ENCODE measurements around the gene MKNK2. TPM values are rescaled to one million over a fixed set of nuclear protein-coding genes. Genes with fewer than 3 reads are reported as not detected.
A peak's percentile ranks its signal among the peaks of the same experiment; 100 is the strongest.

Gene MKNK2
- total and polyA plus RNA-seq, 2 donors (not counting 1 experiment from before 2014, with no cell fraction given) = 24.7 to 409 TPM

DNA sequence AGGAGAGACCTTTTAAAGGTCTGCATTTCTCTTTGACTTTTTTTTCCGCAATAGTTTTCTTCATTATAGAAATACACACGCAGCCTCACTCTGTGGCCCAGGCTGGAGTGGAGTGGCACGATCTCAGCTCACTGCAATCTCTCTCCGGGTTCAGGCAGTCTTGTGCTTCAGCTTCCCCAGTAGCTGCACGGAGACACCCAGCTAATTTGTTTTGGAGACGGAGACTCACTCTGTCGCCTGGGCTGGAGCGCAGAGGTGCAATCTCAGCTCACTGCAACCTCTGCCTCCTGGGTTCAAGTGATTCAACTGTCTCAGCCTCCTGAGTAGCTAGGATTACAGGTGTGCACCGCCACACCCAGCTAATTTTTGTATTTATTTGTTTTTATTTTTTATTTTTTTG lies 11.7 kb upstream of the MKNK2 start:
- Histone ChIP-seq H3K9me3 (ENCODE audit: control insufficient read depth, insufficient read depth, low read depth, low read length) (no peaks in the 10 kb centered on the region), H4K20me1 (ENCODE audit: control insufficient read depth, extremely low read depth, insufficient read depth, low read length) (no peaks in the 10 kb centered on the region), H3K4me2 (ENCODE audit: extremely low read depth, insufficient read depth, low read length) (no peak overlapping the region), H3K4me3 (replicated peaks in 1 of 4; ENCODE audit: control extremely low read depth in 1 of 4, insufficient read depth in 1 of 4, low read depth in 3 of 4, low read length in 4 of 4) (no peak overlapping the region), H2AFZ (ENCODE audit: low read length) (no peak overlapping the region), H3K4me1 (ENCODE audit: control insufficient read depth, extremely low read depth, insufficient read depth, low read length) (peaks cover 33% of the 10 kb centered on the region), H3K27ac (ENCODE audit: insufficient read depth, low read length) (no peak overlapping the region), H3K36me3 (ENCODE audit: control insufficient read depth, insufficient read depth, low read length) (no peaks in the 10 kb centered on the region), H3K9ac (ENCODE audit: insufficient read depth, low read length) (no peak overlapping the region), H3K27me3 (ENCODE audit: control insufficient read depth, insufficient read depth, low read length) (no peaks in the 10 kb centered on the region), H3K79me2 (ENCODE audit: control insufficient read depth, insufficient read depth, low read length) (no peaks in the 10 kb centered on the region)
- TF ChIP-seq CTCF (conservative IDR thresholded peaks at IDR 0.05 in 1 of 2, IDR thresholded peaks at IDR 0.05 in 1 of 2; ENCODE audit: low read depth in 1 of 2, low read length in 2 of 2) (no peak), EZH2 (IDR thresholded peaks at IDR 0.05; ENCODE audit: low read length, missing control alignments) (no peak)
- DNase-seq (ENCODE audit: low read depth in 2 of 2) = no peak

DNA sequence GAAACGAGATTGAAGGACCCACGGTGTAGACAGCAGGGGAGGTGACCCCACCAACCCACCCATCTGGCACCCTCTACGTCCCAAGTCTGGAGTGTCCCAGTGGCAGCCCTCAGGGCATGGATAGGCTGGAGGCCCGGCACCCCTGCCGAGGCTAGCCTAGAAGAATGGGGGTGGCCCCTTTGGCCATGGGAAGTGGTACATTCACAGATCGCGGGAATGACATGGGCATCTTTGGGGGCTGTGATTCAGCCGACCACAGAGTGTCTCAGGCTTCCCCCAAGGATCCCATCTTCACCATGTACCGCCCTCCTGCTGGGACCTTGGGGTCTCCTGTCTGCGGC lies 11.3 kb upstream of the MKNK2 start:
- no peak overlapping the region for H3K9ac ChIP-seq (ENCODE audit: insufficient read depth, low read length)
- H3K4me2 ChIP-seq (ENCODE audit: extremely low read depth, insufficient read depth, low read length) = peak overlapping the region; percentile 82
- peaks cover 33% of the 10 kb centered on the region for H3K4me1 ChIP-seq (ENCODE audit: control insufficient read depth, extremely low read depth, insufficient read depth, low read length)
- TF ChIP-seq CTCF (conservative IDR thresholded peaks at IDR 0.05 in 1 of 2, IDR thresholded peaks at IDR 0.05 in 1 of 2; ENCODE audit: low read depth in 1 of 2, low read length in 2 of 2) (no peak), EZH2 (IDR thresholded peaks at IDR 0.05; ENCODE audit: low read length, missing control alignments) (no peak)
- no peak for DNase-seq (ENCODE audit: low read depth in 2 of 2)
- no peaks in the 10 kb centered on the region for H3K27me3 ChIP-seq (ENCODE audit: control insufficient read depth, insufficient read depth, low read length)
- H4K20me1 ChIP-seq (ENCODE audit: control insufficient read depth, extremely low read depth, insufficient read depth, low read length) = no peaks in the 10 kb centered on the region
- peak overlapping the region; percentile 95 for H3K27ac ChIP-seq (ENCODE audit: insufficient read depth, low read length)
- peak overlapping the region in 1 of 4 experiments; percentile 65 for H3K4me3 ChIP-seq (replicated peaks in 1 of 4; ENCODE audit: control extremely low read depth in 1 of 4, insufficient read depth in 1 of 4, low read depth in 3 of 4, low read length in 4 of 4)
- no peaks in the 10 kb centered on the region for H3K9me3 ChIP-seq (ENCODE audit: control insufficient read depth, insufficient read depth, low read depth, low read length)
- no peaks in the 10 kb centered on the region for H3K36me3 ChIP-seq (ENCODE audit: control insufficient read depth, insufficient read depth, low read length)
- H3K79me2 ChIP-seq (ENCODE audit: control insufficient read depth, insufficient read depth, low read length) = no peaks in the 10 kb centered on the region
- no peak overlapping the region for H2AFZ ChIP-seq (ENCODE audit: low read length)

GRCh38 chr19:2061495-2062388 lies 10.7 kb upstream of the MKNK2 start:
- Histone ChIP-seq H3K4me2 (ENCODE audit: extremely low read depth, insufficient read depth, low read length) (peak overlapping the region; percentile 82), H3K36me3 (ENCODE audit: control insufficient read depth, insufficient read depth, low read length) (no peaks in the 10 kb centered on the region), H4K20me1 (ENCODE audit: control insufficient read depth, extremely low read depth, insufficient read depth, low read length) (no peaks in the 10 kb centered on the region), H2AFZ (ENCODE audit: low read length) (peak overlapping the region; percentile 78), H3K27me3 (ENCODE audit: control insufficient read depth, insufficient read depth, low read length) (no peaks in the 10 kb centered on the region), H3K4me3 (replicated peaks in 1 of 4; ENCODE audit: control extremely low read depth in 1 of 4, insufficient read depth in 1 of 4, low read depth in 3 of 4, low read length in 4 of 4) (peak overlapping the region; percentile 41 to 65 (median 44)), H3K27ac (ENCODE audit: insufficient read depth, low read length) (peak overlapping the region; percentile 95), H3K4me1 (ENCODE audit: control insufficient read depth, extremely low read depth, insufficient read depth, low read length) (peaks cover 33% of the 10 kb centered on the region), H3K79me2 (ENCODE audit: control insufficient read depth, insufficient read depth, low read length) (no peaks in the 10 kb centered on the region), H3K9me3 (ENCODE audit: control insufficient read depth, insufficient read depth, low read depth, low read length) (no peaks in the 10 kb centered on the region), H3K9ac (ENCODE audit: insufficient read depth, low read length) (peak overlapping the region; percentile 97)
- no peak for TF ChIP-seq CTCF (conservative IDR thresholded peaks at IDR 0.05 in 1 of 2, IDR thresholded peaks at IDR 0.05 in 1 of 2; ENCODE audit: low read depth in 1 of 2, low read length in 2 of 2)
- no peak for TF ChIP-seq EZH2 (IDR thresholded peaks at IDR 0.05; ENCODE audit: low read length, missing control alignments)
- DNase-seq (ENCODE audit: low read depth in 2 of 2) = peak; percentile 95 to 98

Measured in fibroblast of lung (primary cell).